RPMI7951 (cell line): ENCODE measurements around the gene ARL15. TPM values are rescaled to one million over a fixed set of nuclear protein-coding genes. Genes with fewer than 3 reads are reported as not detected.

Experiments
- DNase-seq: peaks from one replicate; pipeline ENCODE4 v3.0.0-alpha.2; 2012; ENCODE audit warnings: low read depth
- total RNA-seq: library from RNA; depleted of rRNA; stranded (reverse); fragments of >200 nt; shearing (Covaris generic); gene quantifications from 2 replicates; pipeline ENCODE4 v1.2.3, GENCODE V29; 2014

Gene ARL15
- total RNA-seq, 1 experiment from 2014 or later, result 9.7 TPM

- DNase-seq, result no peak
Measured at GRCh38 chr5:54207566-54207965, 102.8 kb downstream of the ARL15 start.

DNA sequence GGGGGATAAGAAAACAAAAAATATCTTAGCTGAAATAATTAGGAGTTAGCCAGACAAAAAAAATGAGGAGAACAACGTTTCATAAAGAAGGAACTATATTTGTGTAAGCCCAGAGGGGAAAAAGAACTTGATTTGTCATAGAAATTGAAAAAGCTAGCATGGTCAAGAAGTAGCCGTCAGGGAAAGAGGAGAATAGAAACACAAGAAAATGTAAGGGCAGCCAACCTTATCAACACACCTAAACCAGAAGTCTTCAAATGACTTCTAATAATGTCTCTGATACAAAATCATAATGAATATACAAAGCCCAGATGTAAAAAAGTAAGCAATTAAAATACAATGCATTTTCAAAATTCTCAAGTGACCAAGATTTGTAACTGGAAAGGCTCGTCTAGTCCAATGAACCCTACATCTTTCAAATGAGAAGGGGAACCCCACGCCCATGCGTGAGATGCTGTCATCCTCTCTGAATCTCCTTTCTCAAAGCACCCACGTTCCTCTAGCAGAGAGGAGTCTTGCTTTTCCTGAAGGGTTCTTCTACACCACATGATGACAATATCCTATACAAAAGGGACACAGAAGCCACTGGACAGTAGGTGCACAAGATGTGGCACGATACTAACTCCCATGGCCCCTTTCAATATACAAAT lies 103.7 kb downstream of the ARL15 start:
- no peak for DNase-seq

GRCh38 chr5:54205918-54206317 lies 104.5 kb downstream of the ARL15 start:
- no peak for DNase-seq

DNA sequence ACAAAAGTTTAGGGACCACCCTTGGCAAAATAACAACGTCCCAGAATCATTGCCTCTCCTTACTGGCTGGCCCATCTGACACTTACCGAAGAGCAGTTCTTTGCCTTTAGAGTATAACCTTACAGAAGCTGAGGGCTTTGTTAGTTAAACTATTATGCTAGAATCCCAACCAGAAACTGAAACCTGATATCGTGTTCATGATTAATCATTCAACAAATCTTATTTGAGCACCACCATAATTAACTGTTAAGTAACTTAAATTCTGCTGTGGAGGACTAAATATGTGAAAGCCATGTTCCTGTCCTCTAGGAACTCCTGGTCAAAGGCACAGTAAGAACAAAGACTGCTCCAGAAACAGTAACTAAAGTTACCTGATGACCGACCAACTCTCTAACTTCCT lies 104.9 kb downstream of the ARL15 start:
- DNase-seq, result no peak

GRCh38 chr5:54197018-54197417 lies 113.4 kb downstream of the ARL15 start:
- DNase-seq, result no peak

GRCh38 chr5:54195701-54196100 lies 114.7 kb downstream of the ARL15 start:
- DNase-seq, result no peak

GRCh38 chr5:54194318-54194717 lies 116.1 kb downstream of the ARL15 start:
- DNase-seq, result no peak

- no peak for DNase-seq
Measured at GRCh38 chr5:54187694-54188093, 122.7 kb downstream of the ARL15 start.

DNA sequence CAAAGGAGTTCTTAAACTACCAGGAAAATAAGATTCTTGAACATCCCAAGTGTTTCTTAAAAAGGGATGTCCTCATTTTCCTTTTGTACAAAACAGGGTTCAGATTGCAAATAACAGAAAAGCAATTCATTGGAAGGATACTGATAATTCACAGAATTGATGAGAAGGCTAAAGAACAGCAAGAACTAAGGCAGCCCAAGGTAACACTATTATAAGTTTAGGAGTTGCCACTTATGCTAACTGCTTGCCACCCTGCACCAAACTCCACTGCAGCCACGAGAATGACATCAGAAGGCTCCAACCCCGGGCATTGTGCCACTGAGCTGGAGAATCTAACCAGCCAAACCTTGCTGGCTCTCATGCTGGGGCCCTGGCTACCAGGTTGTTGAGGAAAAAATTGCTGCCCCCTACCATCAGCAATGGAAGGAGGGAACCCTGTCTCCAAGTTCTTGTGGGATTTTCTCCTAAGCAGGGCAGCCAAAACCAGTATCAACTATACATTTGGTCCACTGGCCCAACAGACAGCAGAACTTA lies 123.4 kb downstream of the ARL15 start:
- no peak for DNase-seq

DNA sequence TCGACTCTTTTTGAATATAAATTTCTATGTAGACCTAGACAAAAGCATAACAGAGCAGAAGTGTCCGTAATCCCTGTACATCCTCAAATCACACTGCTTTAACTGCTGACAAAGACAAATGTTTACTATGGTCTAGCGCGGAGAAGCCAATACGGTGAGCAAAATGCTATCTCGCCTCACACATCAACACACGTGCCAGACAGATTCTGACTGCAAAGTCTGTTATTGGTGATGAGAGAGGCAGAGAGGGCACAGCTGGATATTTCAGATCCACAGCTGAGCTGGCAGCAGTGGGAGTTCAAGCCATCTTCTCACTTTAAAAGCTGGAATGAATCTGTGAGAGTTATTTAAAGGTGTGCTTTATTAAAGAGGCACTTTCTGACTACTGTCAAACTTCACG lies 124.3 kb downstream of the ARL15 start:
- no peak for DNase-seq

DNA sequence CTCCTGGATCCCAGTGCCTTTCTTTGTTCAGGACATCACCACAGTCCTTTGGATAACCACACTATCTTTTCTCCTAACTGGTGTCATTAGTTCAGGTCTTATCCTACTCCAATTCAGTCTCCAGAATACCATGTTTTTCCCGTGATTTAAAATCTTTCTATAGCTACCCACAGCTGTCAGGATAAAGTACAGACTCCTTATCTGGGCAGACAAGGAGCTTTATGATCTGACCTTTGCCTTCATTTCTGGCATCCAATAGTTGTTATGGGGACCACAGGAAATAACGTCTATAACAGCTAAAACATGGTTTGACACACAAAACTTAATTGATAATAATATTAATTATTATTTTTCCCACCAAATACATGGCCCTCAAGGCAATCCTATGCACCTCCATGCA lies 125.6 kb downstream of the ARL15 start:
- DNase-seq, result no peak

GRCh38 chr5:54180630-54181031 lies 129.7 kb downstream of the ARL15 start:
- no peak for DNase-seq

GRCh38 chr5:54178991-54179390 lies 131.4 kb downstream of the ARL15 start:
- no peak for DNase-seq

DNA sequence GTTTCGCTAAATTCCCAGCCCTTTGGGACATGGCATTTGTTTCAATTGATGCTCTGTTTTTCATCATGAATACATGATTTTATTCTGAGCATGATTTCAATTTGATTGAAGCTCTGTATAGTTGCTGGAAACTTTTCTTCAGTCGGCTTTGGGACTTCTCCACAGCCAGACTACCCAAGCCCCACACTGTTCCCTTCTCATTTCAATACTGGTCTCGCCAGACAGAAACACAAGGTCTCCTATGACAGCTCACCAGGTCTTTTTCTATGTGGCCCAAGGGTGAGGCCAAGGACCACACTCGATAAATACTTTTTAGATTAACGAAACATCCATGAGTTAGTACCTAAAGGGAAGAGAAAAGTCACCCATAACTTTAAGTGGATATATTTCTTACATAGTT lies 132.2 kb downstream of the ARL15 start:
- peak; percentile 5 for DNase-seq

GRCh38 chr5:54177058-54177457 lies 133.3 kb downstream of the ARL15 start:
- no peak for DNase-seq

GRCh38 chr5:54176066-54176830 lies 134.1 kb downstream of the ARL15 start:
- no peak for DNase-seq

GRCh38 chr5:54173251-54173650 lies 137.1 kb downstream of the ARL15 start:
- no peak for DNase-seq

DNA sequence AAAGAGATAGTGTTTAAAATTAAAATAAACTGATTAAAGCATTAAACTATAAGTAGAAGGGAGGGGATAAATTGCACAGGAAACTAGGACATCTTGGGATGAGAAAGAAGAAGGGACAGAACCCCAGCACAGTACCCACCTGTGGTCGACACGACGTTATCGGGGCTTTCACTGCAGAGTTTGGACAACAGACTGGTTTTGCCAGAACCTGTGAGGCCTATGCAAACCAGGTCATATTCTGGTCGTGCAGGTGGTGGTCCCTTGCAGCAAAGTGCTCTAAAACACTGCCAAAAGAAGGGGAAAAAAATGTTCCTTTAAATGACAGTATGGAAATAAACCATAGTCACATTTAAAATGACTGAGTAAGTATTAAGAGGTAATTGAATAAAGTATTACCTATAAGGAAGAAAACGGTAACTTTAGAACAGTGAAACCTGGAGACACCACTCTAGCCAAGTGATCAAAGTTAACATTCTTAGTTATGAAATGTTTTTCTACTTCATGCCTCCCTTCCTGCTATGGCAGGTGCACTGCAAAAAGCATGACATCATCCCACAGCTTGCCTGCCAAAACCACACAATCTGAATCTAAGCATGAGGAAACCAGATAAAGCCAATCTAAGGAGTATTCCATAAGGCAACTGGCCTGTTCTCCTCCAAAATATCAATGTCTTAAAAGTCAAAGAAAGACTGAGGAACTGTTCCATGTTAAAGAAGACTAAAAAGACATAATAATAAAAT lies 138.6 kb downstream of the ARL15 start:
- no peak for DNase-seq

GRCh38 chr5:54165687-54166086 lies 144.7 kb downstream of the ARL15 start:
- no peak for DNase-seq

GRCh38 chr5:54162184-54162583 lies 148.2 kb downstream of the ARL15 start:
- no peak for DNase-seq

GRCh38 chr5:54160329-54160728 lies 150.0 kb downstream of the ARL15 start:
- no peak for DNase-seq

DNA sequence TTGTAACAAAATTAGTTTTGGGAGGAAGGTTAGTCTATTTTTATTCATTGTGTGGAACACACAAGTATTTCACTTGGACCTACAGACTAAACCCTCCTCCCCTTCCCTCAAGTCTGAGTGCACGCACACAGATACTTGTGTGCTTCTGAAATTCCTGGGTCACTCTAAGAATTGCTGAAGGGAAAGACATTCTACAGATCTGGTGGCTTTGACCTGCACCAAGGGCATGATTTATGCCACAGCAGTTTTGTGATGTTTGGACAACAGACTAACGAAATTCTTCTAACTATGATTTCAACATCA lies 150.5 kb downstream of the ARL15 start:
- DNase-seq, result no peak
